ENCODE measurements around the gene ZNF678.
A peak's percentile ranks its signal among the peaks of the same experiment; 100 is the strongest.

- TF ChIP-seq CTCF (conservative IDR thresholded peaks at IDR 0.05) (peak; percentile 82), EZH2 (IDR thresholded peaks at IDR 0.05; ENCODE audit: low read depth) (no peak)
Observed at GRCh38 chr1:227542153-227543120, 20.9 kb upstream of the ZNF678 start.

Data from PC-9 (cell line).